LNCaP clone FGC (cell line): ENCODE measurements around the gene AP1S1.

ENCODE experiments used
- DNase-seq: peaks from one replicate; pipeline ENCODE4 v3.0.0-alpha.2; 2011; ENCODE audit warnings: low read depth
- H3K4me3 ChIP-seq: 2 replicates; pipeline ENCODE4 v1.5.1; 2011; ENCODE audit warnings: mild to moderate bottlenecking, low read depth, low read length, control low read depth
- TF ChIP-seq, protein P1 (sequence below): IDR thresholded peaks from 2 replicates; pipeline ENCODE4 v1.5.1; 2012; ENCODE audit warnings: mild to moderate bottlenecking; ENCODE audit not compliant: control insufficient read depth, insufficient read depth; ENCODE audit errors: extremely low read depth

AP1S1 gene

DNA sequence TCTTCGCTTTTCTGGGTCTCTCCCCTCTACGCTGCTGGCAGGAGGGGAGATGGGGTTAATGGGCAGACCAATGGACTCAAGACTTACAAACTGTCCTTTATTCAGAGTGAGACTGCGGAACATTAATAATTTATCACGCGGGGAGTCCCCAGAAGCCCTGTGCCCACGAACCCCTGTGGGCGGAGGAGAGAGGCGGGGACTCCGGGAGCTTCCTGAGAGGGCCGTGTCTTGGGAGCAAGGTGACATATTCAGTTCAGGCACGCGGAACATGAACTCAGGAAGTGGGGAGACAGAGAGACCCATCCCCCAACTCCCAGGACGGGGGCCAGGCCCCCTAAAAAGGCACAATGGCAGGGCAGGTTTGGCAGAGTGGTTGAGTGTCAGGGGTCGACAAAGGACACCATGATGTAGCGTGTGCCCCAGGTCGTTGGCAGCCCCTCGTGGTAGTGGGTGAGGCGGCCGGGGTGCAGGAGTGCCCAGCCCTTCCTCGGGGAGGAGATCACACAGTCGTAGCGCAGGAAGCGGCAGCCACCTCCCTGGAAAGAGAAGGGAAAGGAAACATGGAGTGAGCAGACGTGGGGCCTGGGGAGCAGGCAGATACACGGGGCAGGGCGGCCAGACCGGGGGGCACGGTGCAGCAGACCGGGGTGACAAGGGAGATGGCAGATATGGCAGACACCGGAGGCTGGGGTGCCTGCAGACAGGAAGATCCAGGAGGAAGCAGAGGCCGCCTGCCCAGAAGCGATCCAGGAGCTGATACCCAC is 51.8 kb downstream of the AP1S1 start:
- TF ChIP-seq, protein P1, sequence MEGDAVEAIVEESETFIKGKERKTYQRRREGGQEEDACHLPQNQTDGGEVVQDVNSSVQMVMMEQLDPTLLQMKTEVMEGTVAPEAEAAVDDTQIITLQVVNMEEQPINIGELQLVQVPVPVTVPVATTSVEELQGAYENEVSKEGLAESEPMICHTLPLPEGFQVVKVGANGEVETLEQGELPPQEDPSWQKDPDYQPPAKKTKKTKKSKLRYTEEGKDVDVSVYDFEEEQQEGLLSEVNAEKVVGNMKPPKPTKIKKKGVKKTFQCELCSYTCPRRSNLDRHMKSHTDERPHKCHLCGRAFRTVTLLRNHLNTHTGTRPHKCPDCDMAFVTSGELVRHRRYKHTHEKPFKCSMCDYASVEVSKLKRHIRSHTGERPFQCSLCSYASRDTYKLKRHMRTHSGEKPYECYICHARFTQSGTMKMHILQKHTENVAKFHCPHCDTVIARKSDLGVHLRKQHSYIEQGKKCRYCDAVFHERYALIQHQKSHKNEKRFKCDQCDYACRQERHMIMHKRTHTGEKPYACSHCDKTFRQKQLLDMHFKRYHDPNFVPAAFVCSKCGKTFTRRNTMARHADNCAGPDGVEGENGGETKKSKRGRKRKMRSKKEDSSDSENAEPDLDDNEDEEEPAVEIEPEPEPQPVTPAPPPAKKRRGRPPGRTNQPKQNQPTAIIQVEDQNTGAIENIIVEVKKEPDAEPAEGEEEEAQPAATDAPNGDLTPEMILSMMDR: no peak
- H3K4me3 ChIP-seq: no peak overlapping the region
- DNase-seq: no peak

DNA sequence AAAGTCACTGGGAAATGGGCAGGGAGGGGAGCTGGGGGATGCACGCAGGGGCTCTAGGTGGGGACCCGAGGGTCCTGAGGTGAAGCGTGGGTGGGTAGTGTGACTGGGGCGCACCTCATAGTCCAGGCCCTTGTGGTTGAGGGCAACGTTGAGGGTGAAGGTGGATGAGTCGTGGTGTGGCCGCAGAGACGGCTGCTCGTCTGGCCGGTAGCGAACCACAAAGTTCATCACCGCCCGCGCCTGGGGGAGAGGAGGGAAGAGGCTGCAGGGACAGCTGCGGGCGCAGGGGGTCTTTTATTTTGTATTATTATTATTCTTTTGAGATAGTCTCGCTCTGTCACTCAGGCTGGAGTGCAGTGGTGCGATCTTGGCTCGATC is 52.4 kb downstream of the AP1S1 start:
- TF ChIP-seq, protein P1: no peak
- no peak for DNase-seq
- no peak overlapping the region for H3K4me3 ChIP-seq

DNA sequence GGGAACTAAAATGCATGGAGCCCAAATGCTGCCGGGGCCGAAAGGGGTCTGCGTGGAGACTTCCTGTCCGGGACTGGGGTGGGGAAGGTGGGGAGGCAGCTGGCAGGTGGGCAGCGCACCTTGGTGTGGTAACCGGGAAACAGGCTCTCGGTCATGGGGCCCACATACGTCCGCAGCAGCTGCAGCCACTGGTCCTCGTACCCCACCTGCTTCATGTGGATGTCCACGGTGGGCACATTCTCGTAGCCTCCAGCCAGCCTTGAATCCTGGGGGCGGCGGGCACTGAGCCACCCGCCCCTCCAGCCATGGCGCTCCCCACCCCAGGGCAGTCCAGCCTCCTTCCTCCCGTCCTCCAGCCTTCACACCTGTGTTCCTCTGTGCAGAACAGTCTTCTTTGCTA is 53.2 kb downstream of the AP1S1 start:
- DNase-seq: no peak
- TF ChIP-seq, protein P1: no peak

DNA sequence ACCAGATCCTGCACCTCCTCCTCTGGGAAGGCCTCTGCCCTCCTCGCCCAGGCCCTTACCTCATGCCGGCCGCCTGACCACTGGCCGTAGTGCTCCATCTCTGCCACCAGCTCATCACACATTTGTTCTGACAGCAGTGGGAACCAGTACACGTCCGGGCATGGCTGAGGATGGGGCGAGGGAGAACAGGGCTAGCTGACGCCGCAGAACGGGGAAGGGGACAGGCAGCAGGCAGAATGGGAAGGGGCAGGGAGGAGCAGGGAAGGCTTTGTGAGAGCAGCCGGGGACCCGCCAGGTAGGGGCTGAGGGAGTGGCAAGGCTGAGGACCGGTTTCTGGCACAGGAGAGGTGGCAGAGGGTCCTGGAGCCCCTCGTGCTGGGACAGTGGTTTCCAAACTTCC is 54.5 kb downstream of the AP1S1 start:
- no peak overlapping the region for H3K4me3 ChIP-seq
- TF ChIP-seq, protein P1: no peak
- DNase-seq: no peak

More for the DNA sequence above, 53.2 kb downstream of the AP1S1 start:
- H3K4me3 ChIP-seq: no peak overlapping the region

DNA sequence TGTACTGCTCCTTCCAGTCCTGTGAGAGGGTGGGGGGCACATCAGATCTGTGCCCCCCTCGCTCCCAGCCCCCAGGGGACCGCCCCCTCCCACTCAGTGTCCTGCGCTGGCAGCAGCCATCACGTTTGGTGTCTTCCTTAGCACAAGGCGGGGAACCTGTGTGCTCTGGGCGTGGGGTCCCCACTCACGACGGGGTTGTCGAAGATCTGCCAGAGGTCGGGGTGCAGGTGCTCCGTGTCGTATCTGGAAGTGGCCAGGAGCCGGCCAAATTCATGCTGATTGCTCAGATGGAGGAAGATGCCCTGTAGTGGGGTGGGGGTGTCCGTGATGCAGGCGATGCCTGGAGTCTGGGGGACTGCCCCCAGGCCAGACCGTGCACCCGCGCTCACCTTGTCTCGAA is 55.9 kb downstream of the AP1S1 start:
- no peak for DNase-seq
- TF ChIP-seq, protein P1: no peak
- H3K4me3 ChIP-seq: no peak overlapping the region
